HG03558 (cell line): ENCODE data around the gene C5orf63.
"Not testable (repeated sequence)": the region's sequence is repeated elsewhere in the genome, so short reads cannot be mapped to it uniquely, and the experiment has no call there.

ENCODE experiments used
- ATAC-seq: cut with Tn5 transposase; IDR thresholded peaks from one replicate; pipeline ENCODE4 v1.9.1; 2021; ENCODE audit warnings: moderate number of reproducible peaks; ENCODE audit not compliant: unreplicated experiment; ENCODE audit errors: extremely low read depth

The C5orf63 gene

DNA sequence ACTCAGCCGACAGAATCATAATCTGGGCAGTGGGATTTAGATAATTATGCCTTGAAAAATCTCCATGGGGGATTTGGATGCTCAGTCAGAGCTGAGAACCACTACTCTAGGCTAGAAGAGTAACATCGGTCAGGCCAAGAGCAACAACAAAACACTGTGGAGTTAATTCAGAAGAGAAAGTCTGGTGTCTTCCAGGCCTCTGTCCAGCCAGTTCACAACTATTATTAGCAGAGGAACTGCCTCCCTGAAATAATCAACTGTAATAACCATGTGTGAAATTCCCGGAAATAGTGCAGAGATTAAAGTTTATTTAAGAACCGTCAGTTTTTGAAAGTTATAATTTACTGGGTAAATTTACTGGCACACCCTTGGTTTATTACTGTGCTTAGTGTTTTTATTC lies 34.8 kb downstream of the C5orf63 start:
- ATAC-seq = no peak

DNA sequence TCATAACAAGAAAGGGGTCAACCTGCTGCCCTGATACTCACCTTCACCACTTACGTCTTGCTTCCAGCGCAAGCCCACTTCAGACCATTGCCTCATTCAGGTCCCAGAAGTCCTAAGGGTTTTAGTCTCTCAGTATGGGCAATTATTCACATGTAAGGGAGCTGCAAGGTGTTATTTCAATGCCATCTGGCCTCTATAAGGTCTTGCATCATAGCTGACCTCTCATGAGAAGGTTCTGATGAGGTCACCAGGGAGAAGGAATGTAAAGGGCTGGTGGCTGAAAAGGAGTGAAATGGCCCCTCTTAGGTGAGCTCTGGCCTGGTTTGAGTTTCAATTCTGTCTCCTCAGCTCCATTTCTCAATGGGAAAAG lies 41.5 kb downstream of the C5orf63 start:
- no peak for ATAC-seq

DNA sequence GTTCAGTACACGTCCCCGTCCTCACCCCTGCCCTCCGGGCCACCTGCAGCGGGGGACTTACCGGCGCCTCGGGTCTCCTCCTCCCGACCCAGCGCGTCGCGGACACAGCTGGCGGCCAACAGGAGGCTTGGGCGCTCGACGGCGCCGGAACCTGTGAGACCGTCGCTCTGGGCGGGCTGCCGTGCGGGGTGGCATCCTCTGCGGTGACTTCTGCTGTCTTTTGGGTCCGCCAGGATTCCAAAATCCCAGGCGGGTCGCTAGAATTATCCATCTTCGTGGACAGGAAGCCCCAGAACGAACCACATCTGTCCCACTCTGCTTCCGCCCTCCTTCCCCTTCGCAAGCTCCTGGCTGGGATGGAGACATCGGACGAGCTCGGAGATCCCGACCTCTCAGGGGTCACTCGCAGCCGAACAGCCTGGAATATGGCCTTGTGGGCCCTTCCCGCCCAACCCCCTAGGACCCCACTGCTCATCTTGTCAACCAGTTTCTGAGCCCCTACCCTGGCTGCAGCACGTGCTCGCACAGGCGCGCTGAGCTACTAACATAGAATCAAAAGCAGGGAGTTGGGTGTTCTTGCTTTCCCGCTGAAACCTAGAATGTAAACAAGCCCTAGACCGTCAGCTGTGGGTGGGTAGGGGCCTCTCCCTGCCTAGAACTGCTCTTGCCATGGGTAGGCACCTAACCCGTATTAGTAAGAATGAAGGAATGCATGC lies 42.0 kb downstream of the C5orf63 start:
- no peak for ATAC-seq

DNA sequence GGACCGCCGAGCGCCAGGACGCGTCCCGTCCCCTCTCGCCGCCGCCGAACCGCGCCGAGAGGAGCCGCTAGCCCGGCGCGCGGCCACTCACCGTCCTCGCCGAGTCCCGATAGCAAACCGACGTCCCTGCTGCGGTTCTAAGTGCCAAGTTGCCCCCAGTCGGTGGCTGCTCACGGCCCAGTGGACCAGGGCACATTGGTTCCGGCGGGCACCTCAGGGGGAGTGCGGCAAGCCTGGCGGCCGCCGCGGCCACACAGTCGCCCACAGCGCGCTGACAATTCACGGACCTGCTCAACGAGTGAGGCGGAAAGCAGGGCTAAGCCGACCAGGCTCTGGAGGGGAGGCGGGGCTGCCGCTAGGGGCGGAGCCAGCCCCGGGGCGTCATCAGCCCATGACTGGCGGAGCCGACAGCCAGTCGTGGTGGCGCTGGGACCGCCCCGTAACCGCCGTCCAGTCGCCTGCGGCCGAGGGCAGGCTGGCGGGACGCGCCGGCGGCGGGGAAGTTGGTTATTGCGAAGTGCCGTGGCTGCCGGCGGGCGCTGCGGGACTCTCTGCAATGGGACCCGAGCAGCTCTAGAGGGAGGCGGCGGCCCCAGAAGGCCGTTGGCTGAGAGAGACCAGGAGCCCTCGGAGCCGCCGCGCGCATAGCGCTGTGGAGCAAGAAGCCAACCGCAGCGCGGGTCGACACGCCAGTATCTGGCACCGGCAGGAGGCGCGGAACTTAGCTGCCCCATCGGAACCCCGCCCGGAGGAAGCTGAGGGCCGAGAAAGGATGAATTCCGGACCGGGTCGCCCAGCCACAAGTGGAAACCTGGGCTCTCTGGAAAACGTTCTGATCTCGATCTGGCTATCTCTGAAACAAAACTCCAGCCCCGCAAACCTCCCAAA lies 42.8 kb downstream of the C5orf63 start, which contains the start of gene MARCHF3:
Gene MARCHF3 (minus strand): TSS at position 300 of the 888 bp plus-strand sequence. CDS start 112,387 bp downstream, outside the sequence.
- peak; percentile 93 for ATAC-seq

DNA sequence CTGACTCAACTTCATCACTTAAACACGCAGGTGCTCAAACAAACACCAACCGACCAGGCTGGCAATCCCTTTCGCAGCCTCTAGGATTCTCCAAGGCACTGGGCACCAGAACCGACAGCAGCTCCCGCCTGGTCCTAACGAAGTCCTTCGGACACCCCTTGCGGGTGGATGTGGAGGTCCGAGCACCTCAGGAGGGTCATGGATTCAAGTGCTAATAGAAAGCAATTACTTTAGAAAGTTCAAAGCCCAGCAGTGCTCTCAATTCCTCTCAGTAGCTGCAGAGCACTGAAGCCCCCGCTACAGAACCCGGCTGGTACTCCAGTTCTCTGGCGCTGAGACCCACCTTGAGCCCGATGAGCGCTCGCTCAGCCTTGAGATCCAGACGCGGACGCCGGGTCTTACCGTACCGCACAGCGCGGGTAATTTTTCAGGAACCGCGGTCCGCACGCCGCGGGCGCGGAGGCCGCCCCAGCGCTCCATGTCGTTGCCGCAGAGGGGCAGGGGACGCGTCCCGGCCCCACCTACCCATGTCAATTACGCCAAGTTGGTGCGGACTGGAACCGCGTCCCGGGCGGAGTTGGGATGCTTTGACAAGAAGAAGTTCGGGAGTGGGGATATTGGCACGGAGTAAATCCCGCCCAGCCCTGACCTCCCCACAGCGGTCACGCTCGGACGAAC lies 43.6 kb downstream of the C5orf63 start:
- ATAC-seq = no peak

DNA sequence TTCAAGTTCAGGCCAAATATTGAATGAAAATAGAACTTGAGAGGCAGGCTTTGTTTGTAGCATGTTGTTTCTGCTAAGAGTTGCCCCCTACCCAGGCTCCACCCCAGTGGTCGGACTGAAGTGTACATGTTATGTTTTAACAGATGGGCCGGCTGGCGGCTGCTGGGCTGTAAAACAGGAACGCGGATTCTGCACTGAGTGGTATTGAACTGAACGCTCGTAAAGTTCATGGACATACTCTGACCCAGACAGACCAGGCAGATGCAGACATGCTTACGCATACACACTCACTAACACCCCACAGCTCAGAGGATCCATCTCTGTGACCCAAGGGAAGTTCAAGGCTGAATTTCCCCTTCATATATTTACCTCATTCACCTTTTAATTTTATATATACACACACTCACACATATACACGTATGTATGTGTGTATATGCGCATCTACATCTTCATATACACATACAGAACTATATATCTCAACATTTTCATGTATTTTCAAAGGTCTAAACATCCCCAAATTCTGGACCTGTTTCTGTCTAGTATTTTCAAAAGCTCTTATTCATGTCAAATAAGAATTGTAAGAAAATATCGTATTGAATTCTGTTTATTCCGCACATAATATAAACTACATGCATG lies 44.4 kb downstream of the C5orf63 start:
- no peak for ATAC-seq

DNA sequence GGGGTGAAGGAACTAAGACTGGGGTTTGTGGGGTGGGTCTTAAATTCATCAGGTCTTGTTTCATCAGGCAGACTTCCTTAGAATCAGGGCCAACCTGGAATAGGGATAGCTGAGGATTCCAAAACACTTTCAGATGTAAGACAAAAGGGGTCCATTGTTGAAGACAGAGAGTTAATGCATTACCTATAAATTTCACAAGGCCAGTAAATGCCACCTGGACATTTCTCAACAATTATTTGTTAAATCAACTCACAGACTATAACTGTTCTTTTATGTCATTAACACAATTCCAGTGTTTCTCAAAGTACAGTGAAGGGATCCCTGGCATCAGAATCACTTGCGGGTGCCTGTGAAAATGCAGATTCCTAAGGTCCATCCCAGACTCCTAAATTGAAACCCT lies 45.8 kb downstream of the C5orf63 start:
- no peak for ATAC-seq

DNA sequence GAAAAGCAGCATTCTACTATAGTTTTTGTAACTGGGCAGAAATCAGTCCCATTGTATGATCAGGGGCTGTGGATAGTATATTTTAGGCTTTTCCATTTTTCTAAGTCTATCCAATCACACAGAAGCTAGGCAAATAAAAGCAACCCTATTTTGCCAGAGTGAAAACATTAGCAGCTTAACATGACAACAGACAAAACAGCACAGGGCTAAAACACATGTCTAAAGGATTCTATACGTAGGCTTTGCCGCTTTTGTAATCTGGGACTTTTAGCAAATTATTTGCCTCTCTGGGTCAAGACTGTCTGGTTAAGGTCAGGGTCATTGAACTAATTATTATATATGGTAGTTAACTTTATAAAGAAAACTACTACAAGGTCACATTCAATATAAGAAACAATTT lies 47.1 kb downstream of the C5orf63 start:
- no peak for ATAC-seq

DNA sequence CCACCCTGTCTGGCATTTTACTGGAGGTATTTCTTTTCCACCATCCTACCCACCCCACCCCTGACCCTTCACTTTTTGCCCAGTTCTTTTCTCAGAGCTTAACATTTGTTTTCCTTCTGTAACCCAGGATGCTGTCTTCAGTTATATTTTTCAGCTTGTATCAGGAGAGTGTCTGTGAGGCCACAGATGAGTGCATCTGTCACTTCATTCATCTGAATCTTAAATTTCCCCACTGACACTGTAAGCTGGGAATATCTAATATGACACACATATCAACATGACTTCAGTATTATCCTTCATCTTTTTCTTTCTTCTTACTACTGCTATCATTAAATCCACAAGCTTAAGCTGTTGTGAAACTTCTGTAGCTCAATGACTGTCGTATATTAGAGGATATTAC lies 47.8 kb downstream of the C5orf63 start:
- no peak for ATAC-seq

DNA sequence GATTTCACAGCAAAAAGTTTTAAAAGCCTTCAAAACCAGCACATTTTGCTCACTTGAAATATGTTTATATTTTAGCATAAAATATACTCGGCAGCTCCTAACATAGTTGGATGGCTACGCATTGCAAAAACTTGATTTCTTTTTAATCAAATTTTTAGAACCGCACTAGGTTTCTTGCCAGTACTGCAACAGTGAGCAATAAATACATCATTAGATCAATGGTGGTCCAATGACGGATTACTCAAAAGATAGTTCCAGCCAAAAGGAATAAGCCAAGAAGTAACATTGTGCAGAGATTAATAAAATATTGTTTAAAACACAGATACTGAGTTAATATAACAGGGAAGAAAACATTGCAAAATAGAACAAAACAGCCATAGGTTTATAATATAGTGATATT lies 48.5 kb downstream of the C5orf63 start:
- ATAC-seq = no peak

DNA sequence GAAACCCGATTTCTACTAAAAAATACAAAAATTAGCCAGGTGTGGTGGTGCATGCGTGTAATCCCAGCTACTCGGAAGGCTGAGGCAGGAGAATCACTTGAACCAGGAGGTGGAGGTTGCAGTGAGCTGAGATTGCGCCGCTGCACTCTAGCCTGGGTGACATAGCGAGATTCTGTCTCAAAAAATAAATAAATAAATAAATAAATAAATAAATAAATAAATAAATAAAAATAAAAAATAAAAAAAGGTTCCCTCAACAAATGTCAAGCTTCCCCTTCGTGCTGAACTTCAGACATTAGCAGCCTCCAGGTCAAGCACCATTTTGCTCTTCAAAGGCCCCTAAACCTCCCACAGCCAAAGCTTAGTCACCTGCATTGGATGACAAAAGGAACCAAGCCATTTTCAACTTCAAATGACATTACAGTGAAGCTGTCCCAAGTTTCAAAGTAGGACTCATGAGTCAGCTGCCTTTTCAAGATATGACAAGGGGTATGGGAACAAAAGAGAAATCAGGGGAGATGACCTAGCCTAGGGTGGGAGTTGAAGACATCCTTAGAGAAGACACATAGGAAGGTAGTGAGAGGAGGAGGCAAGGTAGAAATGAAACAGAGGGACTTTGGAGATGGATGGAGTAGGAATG lies 49.6 kb downstream of the C5orf63 start:
- not testable (repeated sequence) for ATAC-seq

DNA sequence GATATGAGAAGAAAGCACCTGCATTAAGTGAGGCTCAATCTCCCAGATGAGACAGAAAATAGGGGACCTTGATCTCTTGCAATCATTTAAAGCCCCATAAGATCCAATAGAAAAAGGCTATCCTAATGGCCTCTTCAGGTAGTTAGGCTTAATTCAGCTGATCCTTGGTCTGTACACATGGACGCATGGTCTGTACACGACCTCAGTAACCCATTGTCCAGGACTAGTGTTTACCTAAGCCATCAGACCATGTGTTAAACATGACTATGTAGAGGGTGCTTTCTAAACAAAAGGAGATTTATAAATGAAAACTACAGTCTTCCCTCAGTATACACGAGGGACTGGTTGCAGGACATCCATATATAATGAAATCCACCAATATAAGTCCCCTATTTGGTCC lies 50.5 kb downstream of the C5orf63 start:
- ATAC-seq = no peak

DNA sequence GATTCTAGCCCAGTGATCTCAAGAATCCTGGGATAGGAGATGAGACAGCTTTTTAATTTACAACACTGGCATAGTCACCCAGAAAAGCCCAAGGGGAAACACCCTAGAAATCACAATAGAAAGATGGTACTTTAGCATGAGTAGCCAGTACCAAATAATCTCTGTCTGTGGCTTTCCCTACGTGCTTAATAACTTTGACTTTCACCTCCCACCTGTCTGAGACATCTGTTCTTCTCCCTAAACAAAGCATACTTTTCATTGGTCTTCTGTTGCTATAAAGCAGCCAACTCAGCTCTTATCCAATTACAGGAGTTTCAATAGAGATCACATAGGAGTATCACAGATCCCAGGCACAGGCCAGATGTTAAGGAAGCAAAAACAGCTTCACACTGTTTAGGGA lies 53.4 kb downstream of the C5orf63 start:
- ATAC-seq = no peak

DNA sequence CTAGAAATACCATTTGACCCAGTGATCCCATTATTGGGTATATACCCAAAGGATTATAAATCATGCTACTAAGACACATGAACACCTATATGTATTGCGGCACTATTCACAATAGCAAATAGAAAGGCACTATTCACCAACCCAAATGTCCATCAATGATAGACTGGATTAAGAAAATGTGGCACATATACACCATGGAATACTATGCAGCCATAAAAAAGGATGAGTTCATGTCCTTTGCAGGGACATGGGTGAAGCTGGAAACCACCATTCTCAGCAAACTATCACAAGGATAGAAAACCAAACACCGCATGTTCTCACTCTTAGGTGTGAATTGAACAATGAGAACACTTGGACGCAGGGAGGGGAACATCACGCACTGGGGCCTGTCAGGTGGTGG lies 56.6 kb downstream of the C5orf63 start:
- not testable (repeated sequence) for ATAC-seq

DNA sequence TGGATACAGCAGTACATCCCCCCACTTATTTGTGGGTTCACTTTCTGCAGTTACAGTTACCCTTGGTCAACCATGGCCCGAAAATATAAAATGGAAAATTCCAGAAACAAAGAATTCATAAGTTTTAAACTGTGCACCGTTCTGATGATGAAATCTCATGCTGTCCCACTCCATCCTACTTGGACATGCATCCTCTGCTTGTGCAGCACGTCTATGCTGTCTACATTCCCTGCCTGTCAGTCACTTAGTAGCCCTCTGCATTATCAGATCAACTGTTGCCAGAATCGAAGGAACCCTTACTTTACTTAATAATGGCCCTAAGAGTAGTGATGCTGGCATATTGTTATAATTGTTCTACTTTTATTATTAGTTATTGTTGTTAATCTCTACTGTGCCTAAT lies 57.6 kb downstream of the C5orf63 start:
- no peak for ATAC-seq

DNA sequence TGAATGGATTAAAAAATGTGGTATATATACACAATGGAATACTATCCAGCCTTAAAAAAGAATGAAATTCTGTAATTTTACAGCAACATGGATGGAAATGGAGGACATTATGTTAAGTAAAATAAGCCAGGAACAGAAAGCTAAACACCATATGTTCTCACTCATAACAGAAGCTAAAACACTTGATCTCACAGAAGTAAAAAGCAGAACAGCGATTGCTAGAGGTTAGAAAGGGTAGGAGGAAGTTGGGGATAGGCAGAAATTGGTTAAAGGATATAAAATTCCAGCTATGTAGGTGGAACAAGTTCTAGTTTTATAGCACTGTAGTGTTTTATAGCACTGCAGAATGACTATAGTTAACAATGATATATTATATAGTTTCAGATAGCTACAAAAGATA lies 58.7 kb downstream of the C5orf63 start:
- no peak for ATAC-seq

DNA sequence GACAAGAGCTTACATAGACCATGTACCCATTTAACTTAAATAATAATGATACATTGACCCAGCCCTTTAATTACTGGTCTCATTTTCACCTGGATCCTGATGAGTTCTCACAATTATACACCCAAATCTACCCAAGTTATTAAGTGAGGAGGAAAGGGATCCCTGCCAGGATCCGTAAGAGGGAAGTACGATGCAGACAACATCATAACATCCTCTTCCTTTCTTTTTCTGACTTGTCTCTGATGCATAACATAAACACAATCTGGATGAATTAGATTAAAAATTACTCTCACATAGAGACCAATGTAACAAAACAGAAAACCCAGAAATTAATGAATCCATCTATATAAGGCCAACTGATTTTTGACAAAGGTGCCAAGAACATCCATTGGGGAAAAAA lies 59.9 kb downstream of the C5orf63 start:
- ATAC-seq = no peak

DNA sequence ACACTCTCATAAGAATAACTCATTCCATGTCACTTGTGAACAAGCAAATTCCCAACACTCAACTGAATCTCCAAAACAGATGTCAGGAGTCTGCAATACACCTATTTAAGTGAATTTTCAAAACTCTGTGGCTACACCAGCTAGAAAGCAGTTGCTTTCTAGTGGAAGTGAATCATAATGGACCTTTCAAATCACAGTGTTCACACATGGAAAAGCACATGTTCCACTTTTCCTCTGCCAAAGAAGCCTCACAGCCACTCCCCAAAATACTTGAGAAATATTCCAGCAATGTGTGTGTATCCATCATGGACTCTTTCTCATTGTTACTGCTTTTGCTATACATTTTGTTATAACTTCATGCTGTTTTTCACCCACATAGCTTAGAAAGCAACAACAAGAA lies 60.4 kb downstream of the C5orf63 start:
- no peak for ATAC-seq

DNA sequence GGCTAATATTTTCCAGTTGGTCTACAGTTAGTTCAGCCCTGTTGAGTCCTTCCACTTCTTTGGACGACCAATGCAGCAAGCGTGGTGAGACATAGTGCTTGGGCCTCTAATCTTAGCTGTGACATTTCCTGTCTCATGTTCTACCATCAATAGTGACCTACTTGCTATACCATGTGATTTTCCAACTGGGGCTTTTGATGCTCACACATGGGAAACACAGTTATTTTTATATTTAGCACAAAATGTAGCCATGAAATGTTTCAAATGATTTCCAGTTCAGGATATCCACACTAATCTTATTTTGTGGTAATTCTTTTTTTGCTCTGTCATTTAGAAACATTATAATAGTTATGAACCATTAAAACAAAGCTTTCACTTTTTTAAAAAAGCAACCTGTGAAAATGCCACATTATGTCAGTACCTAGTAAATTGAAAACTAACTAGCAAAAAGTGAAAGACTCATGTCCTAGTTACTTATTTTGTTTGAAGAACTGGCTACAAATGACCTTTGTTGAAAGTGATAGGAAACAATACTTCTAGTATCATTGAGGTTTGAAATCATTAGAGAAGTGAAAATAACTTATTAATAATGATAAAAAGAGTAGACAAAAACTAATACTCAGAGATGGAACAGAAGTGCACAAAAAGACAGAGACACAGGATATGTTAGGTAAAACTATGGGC lies 61.2 kb downstream of the C5orf63 start:
- ATAC-seq = peak; percentile 67

DNA sequence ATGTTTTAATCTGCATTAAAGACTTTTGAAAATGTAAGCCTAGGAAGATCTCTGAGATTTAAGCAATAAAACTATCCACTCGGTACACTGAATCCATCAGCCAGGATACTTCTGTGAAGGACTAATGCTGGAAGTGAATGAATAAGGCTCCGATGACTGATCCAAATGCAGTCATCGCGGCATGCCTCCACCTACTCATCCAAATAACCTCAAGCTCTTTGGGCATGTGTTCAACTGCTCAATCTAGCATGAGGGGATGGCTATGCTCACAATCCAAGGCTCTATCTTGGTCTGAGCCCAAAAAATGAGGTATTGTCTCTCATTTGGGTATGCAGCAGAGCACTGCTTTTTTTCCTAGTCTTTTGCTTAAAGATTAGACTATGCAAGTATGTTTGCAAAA lies 62.1 kb downstream of the C5orf63 start:
- ATAC-seq = no peak
